HepG2 (cell line): ENCODE results near the gene SELENOM. TPM values are rescaled to one million over a fixed set of nuclear protein-coding genes. Genes with fewer than 3 reads are reported as not detected.

Experiments used
- ATAC-seq: fragments of 200-7000 bp; cut with Tn5 transposase; 3 replicates; pipeline ENCODE4 v1.9.1; 2020; ENCODE audit warnings: mild to moderate bottlenecking, moderate library complexity
- BruUV-seq: library from RNA; stranded (reverse); fragments of 400-500 nt; replicated peaks from 2 replicates; lab custom pipeline; 2021; lab: Mats Ljungman, UMichigan
- CTCF ChIA-PET: fragments of 300-600 bp; formaldehyde crosslinking; extraction: SDS; loops from one replicate; lab custom pipeline; 2021; ENCODE audit warnings: low total read pairs, inconsistent platforms, low intra/inter-chr PET ratio; lab: Yijun Ruan, JAX
- POLR2A ChIA-PET: fragments of 350-600 bp; sonication (Branson Sonifier 250); formaldehyde crosslinking; loops from one replicate; lab custom pipeline; 2020; ENCODE audit warnings: antibody characterized with exemption, inconsistent platforms; lab: Yijun Ruan, JAX
- DNase-seq: peaks from one replicate; pipeline ENCODE4 v3.0.0-alpha.2; 2015; ENCODE audit warnings: low spot score
- FAIRE-seq: peaks from 3 replicates; lab custom pipeline; 2011; peaks lifted over from hg19 to GRCh38; lab: Jason Lieb, UNC
- H2AFZ ChIP-seq: one replicate; pipeline ENCODE4 v1.6.1; 2011; ENCODE audit warnings: low read length, inconsistent platforms
- H3K27ac ChIP-seq: fragments of 300-600 bp; 3 replicates; pipeline ENCODE4 v1.8.0; 2011; ENCODE audit warnings: mixed run types, mild to moderate bottlenecking, mixed read lengths, low read length, inconsistent platforms; ENCODE audit not compliant: insufficient read depth; ENCODE audit errors: extremely low read length
- H3K27me3 ChIP-seq, 2 experiments: fragments of 200-600 bp in 1 of 2; 2 replicates in 1 of 2; 3 replicates in 1 of 2; pipeline versions ENCODE4 v1.6.0 to v1.8.0; 2011; ENCODE audit warnings: low read length in 2 of 2, mild to moderate bottlenecking in 2 of 2, moderate library complexity in 2 of 2, inconsistent platforms in 1 of 2; ENCODE audit not compliant: insufficient read depth in 2 of 2, control insufficient read depth in 1 of 2
- H3K36me3 ChIP-seq, 2 experiments: fragments of 200-600 bp in 1 of 2; replicated peaks in 1 of 2; 2 replicates in 1 of 2; 3 replicates in 1 of 2; pipeline versions ENCODE4 v1.5.1 to v1.8.0; 2011; ENCODE audit warnings: low read length in 2 of 2, inconsistent platforms in 1 of 2; ENCODE audit not compliant: insufficient read depth in 2 of 2, control insufficient read depth in 1 of 2
- H3K4me1 ChIP-seq: 2 replicates; pipeline ENCODE4 v1.5.1; 2012; ENCODE audit warnings: low read length, inconsistent platforms; ENCODE audit not compliant: insufficient read depth
- H3K4me2 ChIP-seq: 2 replicates; pipeline ENCODE4 v1.6.0; 2011; ENCODE audit warnings: low read depth, low read length, inconsistent platforms
- H3K4me3 ChIP-seq, 3 experiments: fragments of 200-600 bp in 1 of 3; sonication (generic), shearing (Covaris generic) in 1 of 3; replicated peaks in 1 of 3; 2 replicates each; pipeline ENCODE4 v1.5.1; 2011 to 2016; ENCODE audit warnings: low read length in 3 of 3, inconsistent platforms in 2 of 3, low read depth in 2 of 3, mild to moderate bottlenecking in 2 of 3, control low read depth in 1 of 3, mixed read lengths in 1 of 3; ENCODE audit not compliant: insufficient read depth in 1 of 3
- H3K79me2 ChIP-seq: one replicate; pipeline ENCODE4 v1.6.1; 2011; ENCODE audit warnings: low read length, inconsistent platforms; ENCODE audit not compliant: insufficient read depth
- H3K9ac ChIP-seq: 2 replicates; pipeline ENCODE4 v1.6.0; 2011; ENCODE audit warnings: mild to moderate bottlenecking, low read depth, low read length, inconsistent platforms; ENCODE audit not compliant: insufficient read depth
- H3K9me3 ChIP-seq: 2 replicates; pipeline ENCODE4 v1.5.1; 2012; ENCODE audit warnings: mild to moderate bottlenecking, low read length
- H4K20me1 ChIP-seq: 2 replicates; pipeline ENCODE4 v1.6.0; 2011; ENCODE audit warnings: inconsistent platforms, mild to moderate bottlenecking, low read length, moderate library complexity; ENCODE audit not compliant: insufficient read depth
- CHD4 ChIP-seq: fragments of 200-600 bp; sonication (generic); IDR thresholded peaks from 2 replicates; pipeline ENCODE4 v1.7.0; 2017; ENCODE audit warnings: mild to moderate bottlenecking, low read length, borderline replicate concordance
- KDM6A ChIP-seq: IDR thresholded peaks from 2 replicates; pipeline ENCODE4 v1.6.1; 2016; ENCODE audit warnings: low read depth
- MEIS1 ChIP-seq: sonication (generic); formaldehyde crosslinking; IDR thresholded peaks from 2 replicates; pipeline ENCODE4 v1.9.0; 2021; ENCODE audit warnings: mild to moderate bottlenecking, missing genetic modification reagents, moderate library complexity, borderline replicate concordance
- PAX8 ChIP-seq: sonication (generic); formaldehyde crosslinking; IDR thresholded peaks from 2 replicates; pipeline ENCODE4 v1.8.0; 2022; ENCODE audit warnings: mild to moderate bottlenecking, missing genetic modification reagents, borderline replicate concordance
- REPIN1 ChIP-seq: sonication (generic); formaldehyde crosslinking; IDR thresholded peaks from 2 replicates; pipeline ENCODE4 v1.8.0; 2022; ENCODE audit warnings: missing genetic modification reagents, low read depth, mild to moderate bottlenecking, borderline replicate concordance
- ZNF781 ChIP-seq: sonication (generic); formaldehyde crosslinking; IDR thresholded peaks from 2 replicates; pipeline ENCODE4 v1.5.1; 2020; ENCODE audit warnings: borderline replicate concordance, mild to moderate bottlenecking, missing genetic modification reagents; ENCODE audit errors: not compliant biosample characterization
- ZNF83 ChIP-seq: sonication (generic); formaldehyde crosslinking; IDR thresholded peaks from 2 replicates; pipeline ENCODE4 v1.4.0; 2020; ENCODE audit warnings: missing genetic modification reagents, mild to moderate bottlenecking, borderline replicate concordance
- WGBS: methylation state at CpG from one replicate; pipeline ENCODE4 v1.1.6; 2017; ENCODE audit warnings: low lambda C conversion rate; 5-methylcytosine and 5-hydroxymethylcytosine counted together
- in situ Hi-C: cut with HindIII; loops from 2 replicates; pipeline ENCODE4 v1.10.0; 2017; ENCODE audit warnings: low pct_unique_long_range_greater_than_20kb; ENCODE audit not compliant: extremely low pct_ligation_motif_present
- intact Hi-C: fragments of 100-400 bp; cut with micrococcal nuclease; formaldehyde crosslinking; loops from one replicate; pipeline ENCODE4 v1.10.0; 2022; ENCODE audit not compliant: unreplicated experiment
- polyA plus RNA-seq, 8 experiments: library from polyadenylated mRNA; depleted of rRNA in 3 of 8; stranded (reverse) in 7 of 8; unstranded in 1 of 8; fragments of >200 nt; fragmentation: Illumina TruSeq in 4 of 8; extraction: Trizol in 4 of 8; gene quantifications; 2 replicates each; pipeline versions ENCODE4 v1.2.1 to v1.2.3, GENCODE V29; 2011 to 2016; ENCODE audit warnings: low read depth in 4 of 8, missing spikeins in 1 of 8, mixed read lengths in 1 of 8; ENCODE audit not compliant: insufficient read depth in 1 of 8
- total RNA-seq, 5 experiments: library from RNA; depleted of rRNA; stranded (reverse); fragments of >200 nt; fragmentation: Illumina TruSeq; extraction: Trizol; gene quantifications; 2 replicates each; pipeline ENCODE4 v1.2.3, GENCODE V29; 2016; ENCODE audit warnings: low read depth in 1 of 5

SELENOM gene
- total and polyA plus RNA-seq, 2 of the 13 experiments (the other 11 are each of a cell fraction or from before 2014, with no cell fraction given): 4.1 to 4.3 TPM

- no TSS peak for BruUV-seq
- no peaks in the 10 kb centered on the region for H3K9me3 ChIP-seq
- H3K79me2 ChIP-seq: no peaks in the 10 kb centered on the region
- H3K4me2 ChIP-seq: no peak overlapping the region
- H3K4me3 ChIP-seq: no peak overlapping the region
- no peak for DNase-seq
- intact Hi-C loops: no loop called here
- H3K9ac ChIP-seq: no peak overlapping the region
- no peaks in the 10 kb centered on the region for H4K20me1 ChIP-seq
- in situ Hi-C loops: no loop called here
- H3K4me1 ChIP-seq: peaks cover 9% of the 10 kb centered on the region
- H3K27me3 ChIP-seq: no peaks in the 10 kb centered on the region
- ChIA-PET POLR2A (no interaction called here), CTCF (no interaction called here)
- H3K36me3 ChIP-seq: peaks cover 38 to 54% of the 10 kb centered on the region in 2 experiments
- ATAC-seq: no peak
- H2AFZ ChIP-seq: no peak overlapping the region
- no peak for FAIRE-seq
- no peak for TF ChIP-seq KDM6A (CRISPR knock-in tag)
- no peak for TF ChIP-seq MEIS1 (CRISPR knock-in tag)
- no peak for TF ChIP-seq ZNF83 (CRISPR knock-in tag)
- TF ChIP-seq REPIN1 (CRISPR knock-in tag): no peak
- TF ChIP-seq, all 625 proteins: peak for 0
- 98% methylated on average over 18 of the region's 21 CpGs for WGBS
- no peak overlapping the region for H3K27ac ChIP-seq
Observed at GRCh38 chr22:31087744-31088215, 19.6 kb downstream of the SELENOM start.

GRCh38 chr22:31086703-31087330, 20.6 kb downstream of the SELENOM start:
- DNase-seq (no peak), ATAC-seq (no peak), FAIRE-seq (no peak)
- Histone ChIP-seq H3K9me3 (no peaks in the 10 kb centered on the region), H3K4me1 (peaks cover 19% of the 10 kb centered on the region), H3K27me3 (no peaks in the 10 kb centered on the region), H3K36me3 (peaks cover 34 to 47% of the 10 kb centered on the region in 2 experiments), H3K79me2 (peaks cover 3% of the 10 kb centered on the region), H2AFZ (no peak overlapping the region), H3K9ac (no peak overlapping the region), H3K4me3 (no peak overlapping the region), H3K27ac (no peak overlapping the region), H4K20me1 (no peaks in the 10 kb centered on the region), H3K4me2 (no peak overlapping the region)
- CTCF ChIA-PET: no interaction called here
- POLR2A ChIA-PET: no interaction called here
- no TSS peak for BruUV-seq
- intact Hi-C loops: no loop called here
- in situ Hi-C loops: no loop called here
- 94% methylated on average over 6 of the region's 8 CpGs for WGBS
- TF ChIP-seq PAX8 (CRISPR knock-in tag) (no peak), CHD4 (no peak), ZNF781 (CRISPR knock-in tag) (no peak)
